ENCODE results near the gene AQP9.

GRCh38 chr15:58146211-58146610, 8.0 kb downstream of the AQP9 start:
- TF ChIP-seq ZNF565 (CRISPR knock-in tag; conservative IDR thresholded peaks at IDR 0.05; ENCODE audit: low read depth) (no peak), ZFP3 (CRISPR knock-in tag; IDR thresholded peaks at IDR 0.05) (no peak), ZFP30 (CRISPR knock-in tag; IDR thresholded peaks at IDR 0.05) (no peak), GLIS3 (CRISPR knock-in tag; IDR thresholded peaks at IDR 0.05) (no peak)
- TF ChIP-seq, protein P1, sequence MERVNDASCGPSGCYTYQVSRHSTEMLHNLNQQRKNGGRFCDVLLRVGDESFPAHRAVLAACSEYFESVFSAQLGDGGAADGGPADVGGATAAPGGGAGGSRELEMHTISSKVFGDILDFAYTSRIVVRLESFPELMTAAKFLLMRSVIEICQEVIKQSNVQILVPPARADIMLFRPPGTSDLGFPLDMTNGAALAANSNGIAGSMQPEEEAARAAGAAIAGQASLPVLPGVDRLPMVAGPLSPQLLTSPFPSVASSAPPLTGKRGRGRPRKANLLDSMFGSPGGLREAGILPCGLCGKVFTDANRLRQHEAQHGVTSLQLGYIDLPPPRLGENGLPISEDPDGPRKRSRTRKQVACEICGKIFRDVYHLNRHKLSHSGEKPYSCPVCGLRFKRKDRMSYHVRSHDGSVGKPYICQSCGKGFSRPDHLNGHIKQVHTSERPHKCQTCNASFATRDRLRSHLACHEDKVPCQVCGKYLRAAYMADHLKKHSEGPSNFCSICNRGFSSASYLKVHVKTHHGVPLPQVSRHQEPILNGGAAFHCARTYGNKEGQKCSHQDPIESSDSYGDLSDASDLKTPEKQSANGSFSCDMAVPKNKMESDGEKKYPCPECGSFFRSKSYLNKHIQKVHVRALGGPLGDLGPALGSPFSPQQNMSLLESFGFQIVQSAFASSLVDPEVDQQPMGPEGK (CRISPR knock-in tag; IDR thresholded peaks at IDR 0.05; ENCODE audit: borderline replicate concordance), result no peak
